ENCODE measurements around the gene CALR.

- TF ChIP-seq CTCF (IDR thresholded peaks at IDR 0.05; ENCODE audit: low read length) (peak; percentile 26; the same call in 1 of the 2 replicates), EZH2 (optimal IDR thresholded peaks at IDR 0.05; ENCODE audit: low read depth, low read length) (no peak), EZH2phosphoT487 (IDR thresholded peaks at IDR 0.05; ENCODE audit: low read length) (no peak)
Measured at GRCh38 chr19:12899891-12900518, 38.4 kb upstream of the CALR start.
